Cardiac fibroblast (primary cell): ENCODE results near the gene MLLT1.
A peak's percentile ranks its signal among the peaks of the same experiment; 100 is the strongest.

Source experiments
- DNase-seq, 2 donors: peaks; one replicate each; pipeline versions ENCODE4 v3.0.0 to v3.0.0-alpha.2; 2010; ENCODE audit warnings: low read depth in 2 of 2
- H3K4me3 ChIP-seq, 2 donors: replicated peaks in 1 of 2; 1 replicate in 1 of 2; 2 replicates in 1 of 2; pipeline ENCODE4 v1.5.1; 2011; ENCODE audit warnings: low read depth in 2 of 2, low read length in 2 of 2, mild to moderate bottlenecking in 2 of 2, moderate library complexity in 1 of 2
- TF ChIP-seq, protein P1 (sequence below): IDR thresholded peaks from one replicate; pipeline ENCODE4 v1.5.1; 2011; ENCODE audit warnings: low read depth, mild to moderate bottlenecking, low read length, inconsistent platforms

MLLT1 gene

DNA sequence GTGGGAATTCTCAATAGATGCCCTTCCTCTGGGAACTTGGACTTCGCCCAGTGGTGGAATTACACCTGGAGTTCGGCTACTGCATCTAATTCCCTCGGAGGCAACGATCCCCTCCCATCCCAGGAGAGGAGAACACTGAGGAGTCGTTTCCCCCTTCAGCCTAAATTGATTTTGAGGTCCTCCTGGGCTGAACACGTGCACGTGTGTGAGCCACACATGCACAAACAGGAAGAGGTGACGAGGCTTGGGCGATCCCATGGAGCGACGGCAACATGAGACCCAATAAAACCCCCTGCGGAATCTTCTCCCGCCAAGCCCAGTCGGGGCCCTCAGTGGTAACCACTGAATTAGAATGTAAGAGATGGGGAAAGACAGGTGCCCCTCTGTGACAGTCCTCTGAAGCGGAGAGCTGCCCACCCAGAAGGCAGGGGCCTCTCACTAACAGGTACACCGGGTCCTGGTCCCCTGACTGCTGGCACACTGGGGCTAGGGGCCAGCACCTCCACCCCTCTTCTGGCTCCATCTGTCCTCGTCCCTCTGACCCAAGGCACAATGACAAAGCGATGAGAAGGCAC is 4.5 kb downstream of the MLLT1 start:
- no peak overlapping the region for H3K4me3 ChIP-seq
- DNase-seq = no peak
- TF ChIP-seq, protein P1, sequence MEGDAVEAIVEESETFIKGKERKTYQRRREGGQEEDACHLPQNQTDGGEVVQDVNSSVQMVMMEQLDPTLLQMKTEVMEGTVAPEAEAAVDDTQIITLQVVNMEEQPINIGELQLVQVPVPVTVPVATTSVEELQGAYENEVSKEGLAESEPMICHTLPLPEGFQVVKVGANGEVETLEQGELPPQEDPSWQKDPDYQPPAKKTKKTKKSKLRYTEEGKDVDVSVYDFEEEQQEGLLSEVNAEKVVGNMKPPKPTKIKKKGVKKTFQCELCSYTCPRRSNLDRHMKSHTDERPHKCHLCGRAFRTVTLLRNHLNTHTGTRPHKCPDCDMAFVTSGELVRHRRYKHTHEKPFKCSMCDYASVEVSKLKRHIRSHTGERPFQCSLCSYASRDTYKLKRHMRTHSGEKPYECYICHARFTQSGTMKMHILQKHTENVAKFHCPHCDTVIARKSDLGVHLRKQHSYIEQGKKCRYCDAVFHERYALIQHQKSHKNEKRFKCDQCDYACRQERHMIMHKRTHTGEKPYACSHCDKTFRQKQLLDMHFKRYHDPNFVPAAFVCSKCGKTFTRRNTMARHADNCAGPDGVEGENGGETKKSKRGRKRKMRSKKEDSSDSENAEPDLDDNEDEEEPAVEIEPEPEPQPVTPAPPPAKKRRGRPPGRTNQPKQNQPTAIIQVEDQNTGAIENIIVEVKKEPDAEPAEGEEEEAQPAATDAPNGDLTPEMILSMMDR = no peak

DNA sequence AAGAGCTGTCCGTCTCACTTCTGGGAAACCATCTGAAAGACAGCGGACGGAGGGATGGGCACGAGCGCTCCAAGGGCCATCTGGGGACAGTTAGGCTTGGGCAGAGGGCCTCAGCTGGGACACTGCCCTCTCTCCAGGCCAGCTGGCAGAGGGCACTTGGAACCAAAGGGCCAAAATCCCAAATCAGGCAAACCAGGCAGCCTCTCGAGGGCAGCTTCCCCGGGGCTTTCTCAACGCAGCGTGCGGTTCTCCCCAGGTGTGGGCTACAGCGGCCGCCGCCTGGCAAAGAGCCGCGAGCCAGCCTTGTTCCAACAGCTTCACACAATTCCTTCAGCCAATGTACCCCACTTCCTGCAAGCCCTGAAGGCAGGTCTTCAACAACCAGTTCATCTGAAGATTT is 5.0 kb downstream of the MLLT1 start:
- DNase-seq = no peak
- TF ChIP-seq, protein P1 = no peak
- H3K4me3 ChIP-seq = no peak overlapping the region

DNA sequence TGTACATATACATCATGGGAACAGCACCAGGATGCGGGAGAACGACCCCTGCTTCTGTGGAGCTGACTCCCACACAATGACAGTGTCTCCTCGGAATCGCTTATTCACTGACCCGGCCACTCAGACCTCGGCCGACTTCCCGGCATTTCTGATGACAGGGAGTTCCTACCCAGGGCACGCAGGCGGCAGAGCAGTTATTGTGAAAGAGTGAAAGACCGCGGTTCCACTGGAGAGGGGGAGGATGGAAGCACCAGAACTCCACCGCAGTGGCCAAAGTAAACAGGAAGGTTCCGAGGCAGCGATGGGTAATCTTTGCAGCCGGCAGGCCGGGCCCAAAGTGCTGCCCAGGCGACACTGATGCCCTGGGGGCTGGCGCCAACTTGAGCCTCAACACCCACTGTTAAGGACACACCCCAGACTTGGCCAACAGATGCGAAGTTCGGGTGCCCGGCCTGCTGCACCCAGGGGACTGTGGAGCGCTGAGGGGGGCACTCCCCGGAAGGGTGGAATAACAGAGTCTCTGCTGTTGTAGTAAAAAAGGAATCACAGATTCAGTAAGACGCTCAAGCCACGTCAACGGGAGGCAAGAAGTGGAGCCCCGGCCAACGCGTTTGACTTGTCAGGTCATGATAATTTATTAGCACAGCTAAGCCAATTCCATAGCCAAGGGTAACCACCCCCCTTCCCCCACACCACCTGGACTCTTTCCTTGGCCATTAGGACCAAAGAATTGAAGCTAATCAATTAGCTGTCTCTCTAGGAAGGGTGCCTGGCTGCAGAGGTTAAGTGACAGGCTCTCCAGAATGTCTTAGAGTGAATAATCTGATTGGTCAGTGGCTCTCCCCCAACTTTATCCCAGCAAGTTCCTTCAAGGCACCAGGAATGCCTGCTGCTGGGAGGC is 5.8 kb downstream of the MLLT1 start:
- H3K4me3 ChIP-seq = peak overlapping the region; percentile 13 to 32
- DNase-seq = peak; percentile 93 to 95
- TF ChIP-seq, protein P1 = no peak

DNA sequence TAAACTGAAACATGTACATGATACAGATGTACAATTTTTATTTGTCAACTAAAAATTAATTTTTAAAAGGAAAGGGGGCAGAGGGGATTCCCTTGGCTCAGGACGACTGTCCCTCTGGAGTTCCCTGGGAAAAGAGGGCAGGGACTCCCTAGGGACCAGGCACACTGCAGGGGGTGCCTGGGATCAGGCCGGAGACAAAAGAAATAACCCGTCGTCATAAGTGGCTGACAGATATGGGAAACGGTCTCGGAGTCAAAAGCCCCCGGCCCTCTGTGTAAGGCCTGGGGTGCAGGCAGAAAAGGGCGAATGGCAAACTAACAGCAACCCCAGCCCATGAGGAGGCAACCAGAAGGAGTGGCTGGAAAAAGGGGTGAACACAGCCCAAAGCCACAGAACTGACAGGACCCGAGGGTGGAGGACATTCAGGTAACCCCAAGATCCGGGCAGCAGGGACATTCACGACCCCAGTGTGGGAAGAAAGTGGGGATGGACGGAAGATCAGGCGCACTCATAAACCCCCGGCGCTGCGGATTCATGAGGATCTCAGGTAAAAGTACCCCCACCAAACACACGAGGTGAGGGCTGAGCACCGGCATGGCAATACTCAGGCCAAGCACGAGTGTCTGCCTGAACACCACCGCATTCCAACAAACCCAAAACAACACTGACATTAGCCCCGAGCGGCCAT is 6.7 kb downstream of the MLLT1 start:
- no peak for DNase-seq
- TF ChIP-seq, protein P1 = no peak
- H3K4me3 ChIP-seq = peak overlapping the region in 1 of 2 donors; percentile 32

DNA sequence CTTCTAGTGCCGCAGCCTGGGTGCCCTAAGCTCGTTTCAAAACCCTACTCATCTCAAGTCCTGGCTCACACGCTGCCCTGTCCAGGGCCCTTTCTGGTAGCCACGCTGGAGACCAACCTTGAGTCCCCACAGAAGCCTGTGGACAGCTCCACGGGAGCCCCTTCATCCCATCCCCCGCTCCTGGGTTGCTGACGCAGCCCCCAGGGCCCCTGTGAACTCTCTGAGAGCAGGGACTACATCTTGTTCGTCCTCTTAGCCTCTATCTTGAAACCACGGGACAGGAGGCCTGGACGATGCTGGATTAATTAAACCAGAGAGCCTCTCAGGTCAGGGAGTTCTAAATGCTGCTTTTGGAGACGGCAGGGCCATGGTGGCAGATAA is 7.4 kb downstream of the MLLT1 start:
- TF ChIP-seq, protein P1 = no peak
- DNase-seq = no peak
- peak overlapping the region; percentile 21 for H3K4me3 ChIP-seq

DNA sequence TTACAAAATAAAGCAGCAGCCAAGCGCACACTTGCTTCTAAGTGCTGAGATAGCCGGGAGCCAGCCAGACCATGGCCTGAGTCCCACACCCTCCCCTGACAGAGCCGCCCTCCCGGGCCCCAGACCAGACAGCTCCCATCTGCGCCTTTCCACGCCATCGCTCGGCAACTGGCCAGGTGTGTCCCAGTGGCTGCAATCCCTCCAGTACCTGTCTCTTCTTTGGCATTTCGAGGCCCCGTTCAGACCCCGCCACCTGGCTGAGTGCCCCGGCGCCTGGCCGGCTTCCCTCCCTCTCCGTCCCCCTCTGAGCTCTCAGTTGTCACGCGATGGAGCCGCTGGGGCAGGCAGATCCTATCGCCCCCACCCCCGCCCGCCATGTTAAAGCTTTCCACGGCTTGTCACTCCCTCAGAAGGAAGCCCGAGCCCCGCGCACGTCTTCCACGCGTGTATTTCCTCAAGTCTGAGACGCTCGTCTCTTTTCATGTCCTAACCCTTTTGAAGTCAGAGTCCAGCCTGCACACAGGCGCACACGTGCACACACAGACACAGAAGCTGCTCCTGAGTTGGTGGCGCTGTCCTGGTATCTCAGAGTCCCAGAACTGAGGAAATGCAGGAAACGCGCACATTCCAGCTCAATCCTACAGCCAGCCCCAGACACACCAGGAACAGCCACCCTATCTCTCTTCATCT is 7.9 kb downstream of the MLLT1 start:
- H3K4me3 ChIP-seq = peak overlapping the region; percentile 21
- TF ChIP-seq, protein P1 = no peak
- peak; percentile 71 to 92 for DNase-seq
